Activated CD4-positive, alpha-beta memory T cell treated with anti-CD3 and anti-CD28 coated beads, Interleukin-2, amount 10 ng/mL, durations not matched to agents 7 days and 5 days (primary cell): ENCODE results near the gene PARP1. TPM values are rescaled to one million over a fixed set of nuclear protein-coding genes. Genes with fewer than 3 reads are reported as not detected.

ENCODE experiments used
- CTCF ChIA-PET: fragments of 350-600 bp; sonication (Branson Sonifier 250); formaldehyde crosslinking; loops from one replicate; lab custom pipeline; 2021; ENCODE audit warnings: antibody characterized with exemption, inconsistent platforms; lab: Charles Lee
- POLR2A ChIA-PET: fragments of 350-600 bp; sonication (Branson Sonifier 250); formaldehyde crosslinking; loops from one replicate; lab custom pipeline; 2021; ENCODE audit warnings: antibody characterized with exemption; lab: Charles Lee
- DNase-seq: peaks from one replicate; pipeline ENCODE4 v3.0.0-alpha.2; 2020
- H3K27ac Mint-ChIP-seq: one replicate; pipeline ENCODE4 v1.8.0; 2021; ENCODE audit warnings: mild to moderate bottlenecking, mixed read lengths
- H3K27me3 Mint-ChIP-seq: one replicate; pipeline ENCODE4 v1.8.0; 2021; ENCODE audit warnings: mixed read lengths
- H3K36me3 Mint-ChIP-seq: one replicate; pipeline ENCODE4 v1.8.0; 2021; ENCODE audit warnings: low read depth, mixed read lengths
- H3K4me1 Mint-ChIP-seq: one replicate; pipeline ENCODE4 v1.8.0; 2021; ENCODE audit warnings: mixed read lengths
- H3K4me3 Mint-ChIP-seq: one replicate; pipeline ENCODE4 v1.8.0; 2021; ENCODE audit warnings: mild to moderate bottlenecking, mixed read lengths
- H3K9me3 Mint-ChIP-seq: one replicate; pipeline ENCODE4 v1.8.0; 2021; ENCODE audit warnings: mixed read lengths
- total RNA-seq, 2 experiments: library from RNA; stranded (reverse); gene quantifications; one replicate each; pipeline ENCODE4 v1.2.3, GENCODE V29; 2021

The PARP1 gene
- 100 to 1,000 TPM; 191 to 194 TPM for total RNA-seq

- Mint-ChIP-seq H3K27me3 (peaks cover 2% of the 10 kb centered on the region), H3K27ac (peak within 1 kb of the TSS; percentile 89), H3K9me3 (no peaks in the 10 kb centered on the region), H3K4me1 (peaks cover 35% of the 10 kb centered on the region), H3K36me3 (peaks cover 14% of the 10 kb centered on the region), H3K4me3 (peak within 1 kb of the TSS; percentile 85)
- ChIA-PET POLR2A (interaction anchor here (0.7 to 4.4 kb wide), 30 partner anchors 12 to 980 kb away, joined by 3 to 35 read pairs (median 4); partner anchors contain the start of genes ACBD3, H3-3A, LIN9 and SDE2), CTCF (interaction anchor here (0.5 to 4.5 kb wide), 54 partner anchors 9 to 967 kb away, joined by 3 to 69 read pairs (median 4); partner anchors contain the start of genes H3-3A, LIN9, SDE2 and SRP9)
- peak; percentile 92 for DNase-seq
Measured at GRCh38 chr1:226407497-226408284, at the start of gene PARP1. Gene PARP1 (minus strand): TSS chr1:226408093. CDS start chr1:226407929, 164 bp downstream.

- Mint-ChIP-seq H3K27ac (peak overlapping the region; percentile 52), H3K27me3 (peaks cover 8% of the 10 kb centered on the region), H3K9me3 (peaks cover 4% of the 10 kb centered on the region), H3K4me1 (peaks cover 11% of the 10 kb centered on the region), H3K4me3 (peak overlapping the region; percentile 33), H3K36me3 (no peaks in the 10 kb centered on the region)
- CTCF ChIA-PET, result interaction anchor here (0.7 to 3.2 kb wide), 11 partner anchors 8 to 425 kb away, joined by 3 to 32 read pairs (median 5); partner anchors contain the start of gene PARP1
- peak; percentile 50 for DNase-seq
- POLR2A ChIA-PET, result interaction anchor here (0.7 to 1.8 kb wide), 4 partner anchors 9 to 51 kb away, joined by 3 to 7 read pairs (median 4); no protein-coding TSS in a partner anchor
Measured at GRCh38 chr1:226457307-226457712, 49.4 kb upstream of the PARP1 start.

- ChIA-PET POLR2A (no interaction called here), CTCF (interaction anchor here (2.9 to 3.2 kb wide), 2 partner anchors 10 to 48 kb away, joined by 15 to 32 read pairs; partner anchors contain the start of gene PARP1)
- H3K27me3 Mint-ChIP-seq, result peaks cover 8% of the 10 kb centered on the region
- H3K4me3 Mint-ChIP-seq, result no peak overlapping the region
- DNase-seq, result no peak
- peaks cover 4% of the 10 kb centered on the region for H3K9me3 Mint-ChIP-seq
- H3K36me3 Mint-ChIP-seq, result no peaks in the 10 kb centered on the region
- H3K27ac Mint-ChIP-seq, result no peak overlapping the region
- peaks cover 11% of the 10 kb centered on the region for H3K4me1 Mint-ChIP-seq
Measured at GRCh38 chr1:226455843-226456242, 48.0 kb upstream of the PARP1 start.

- Mint-ChIP-seq H3K9me3 (peaks cover 4% of the 10 kb centered on the region), H3K4me3 (no peak overlapping the region), H3K27ac (no peak overlapping the region), H3K4me1 (peaks cover 11% of the 10 kb centered on the region), H3K27me3 (peaks cover 12% of the 10 kb centered on the region), H3K36me3 (no peaks in the 10 kb centered on the region)
- no peak for DNase-seq
- ChIA-PET POLR2A (no interaction called here), CTCF (no interaction called here)
Measured at GRCh38 chr1:226454349-226454748, 46.5 kb upstream of the PARP1 start.

- Mint-ChIP-seq H3K27ac (no peak overlapping the region), H3K27me3 (peaks cover 12% of the 10 kb centered on the region), H3K4me1 (peaks cover 11% of the 10 kb centered on the region), H3K36me3 (no peaks in the 10 kb centered on the region), H3K4me3 (no peak overlapping the region), H3K9me3 (no peaks in the 10 kb centered on the region)
- ChIA-PET POLR2A (no interaction called here), CTCF (interaction anchor here (1.2 to 1.4 kb wide), 2 partner anchors 8 to 45 kb away, joined by 3 to 4 read pairs; partner anchors contain the start of gene PARP1)
- no peak for DNase-seq
Measured at GRCh38 chr1:226453015-226453704, 45.3 kb upstream of the PARP1 start.

GRCh38 chr1:226450688-226451087, 42.8 kb upstream of the PARP1 start:
- ChIA-PET CTCF (interaction anchor here (0.9 kb wide), 1 partner anchor 17 kb away, joined by 3 read pairs; no protein-coding TSS in a partner anchor), POLR2A (no interaction called here)
- Mint-ChIP-seq H3K27me3 (peaks cover 11% of the 10 kb centered on the region), H3K9me3 (no peaks in the 10 kb centered on the region), H3K36me3 (no peaks in the 10 kb centered on the region), H3K27ac (no peak overlapping the region), H3K4me3 (no peak overlapping the region), H3K4me1 (peaks cover 8% of the 10 kb centered on the region)
- no peak for DNase-seq

GRCh38 chr1:226449823-226450222, 41.9 kb upstream of the PARP1 start:
- DNase-seq, result no peak
- no peaks in the 10 kb centered on the region for H3K9me3 Mint-ChIP-seq
- peaks cover 17% of the 10 kb centered on the region for H3K4me1 Mint-ChIP-seq

GRCh38 chr1:226447932-226448665, 40.2 kb upstream of the PARP1 start:
- Mint-ChIP-seq H3K4me3 (no peak overlapping the region), H3K27me3 (peaks cover 17% of the 10 kb centered on the region), H3K9me3 (no peaks in the 10 kb centered on the region), H3K4me1 (peaks cover 30% of the 10 kb centered on the region), H3K36me3 (no peaks in the 10 kb centered on the region), H3K27ac (no peak overlapping the region)
- POLR2A ChIA-PET, result interaction anchor here (1.4 kb wide), 1 partner anchor 10 kb away, joined by 3 read pairs; no protein-coding TSS in a partner anchor
- CTCF ChIA-PET, result interaction anchor here (1.0 to 4.4 kb wide), 3 partner anchors 9 to 40 kb away, joined by 3 to 32 read pairs (median 5); partner anchors contain the start of gene PARP1
- no peak for DNase-seq

More at GRCh38 chr1:226449823-226450222, 41.9 kb upstream of the PARP1 start:
- ChIA-PET CTCF (interaction anchor here (1.1 to 1.7 kb wide), 2 partner anchors 8 to 25 kb away, joined by 3 to 5 read pairs; no protein-coding TSS in a partner anchor), POLR2A (no interaction called here)
- H3K27ac Mint-ChIP-seq, result no peak overlapping the region
- H3K27me3 Mint-ChIP-seq, result peaks cover 7% of the 10 kb centered on the region
- no peak overlapping the region for H3K4me3 Mint-ChIP-seq
- H3K36me3 Mint-ChIP-seq, result no peaks in the 10 kb centered on the region

- CTCF ChIA-PET, result interaction anchor here (1.0 to 4.4 kb wide), 5 partner anchors 11 to 104 kb away, joined by 4 to 32 read pairs (median 5); partner anchors contain the start of genes PARP1 and STUM
- H3K27me3 Mint-ChIP-seq, result peaks cover 17% of the 10 kb centered on the region
Measured at GRCh38 chr1:226446094-226446493, 38.2 kb upstream of the PARP1 start.

GRCh38 chr1:226444901-226445300, 37.0 kb upstream of the PARP1 start:
- no peaks in the 10 kb centered on the region for H3K36me3 Mint-ChIP-seq
- H3K4me1 Mint-ChIP-seq, result peaks cover 31% of the 10 kb centered on the region
- CTCF ChIA-PET, result interaction anchor here (0.8 to 4.4 kb wide), 9 partner anchors 8 to 319 kb away, joined by 3 to 41 read pairs (median 4); partner anchors contain the start of gene PARP1
- H3K27ac Mint-ChIP-seq, result peak overlapping the region; percentile 27
- POLR2A ChIA-PET, result interaction anchor here (0.8 to 1.9 kb wide), 7 partner anchors 13 to 494 kb away, joined by 3 to 26 read pairs (median 3); partner anchors contain the start of genes H3-3A and PARP1
- H3K27me3 Mint-ChIP-seq, result peaks cover 21% of the 10 kb centered on the region
- no peaks in the 10 kb centered on the region for H3K9me3 Mint-ChIP-seq
- peak; percentile 83 for DNase-seq
- H3K4me3 Mint-ChIP-seq, result no peak overlapping the region

More at GRCh38 chr1:226446094-226446493, 38.2 kb upstream of the PARP1 start:
- Mint-ChIP-seq H3K36me3 (no peaks in the 10 kb centered on the region), H3K4me1 (peaks cover 31% of the 10 kb centered on the region), H3K4me3 (no peak overlapping the region), H3K27ac (no peak overlapping the region), H3K9me3 (no peaks in the 10 kb centered on the region)
- POLR2A ChIA-PET, result interaction anchor here (1.7 to 2.1 kb wide), 2 partner anchors 21 to 38 kb away, joined by 5 to 10 read pairs; partner anchors contain the start of gene PARP1
- DNase-seq, result no peak

- H3K36me3 Mint-ChIP-seq, result no peaks in the 10 kb centered on the region
- no peaks in the 10 kb centered on the region for H3K9me3 Mint-ChIP-seq
- H3K4me1 Mint-ChIP-seq, result peaks cover 31% of the 10 kb centered on the region
- CTCF ChIA-PET, result interaction anchor here (0.7 to 4.0 kb wide), 2 partner anchors 19 to 36 kb away, joined by 3 to 41 read pairs; partner anchors contain the start of gene PARP1
- H3K4me3 Mint-ChIP-seq, result no peak overlapping the region
- POLR2A ChIA-PET, result interaction anchor here (1.9 kb wide), 1 partner anchor 36 kb away, joined by 26 read pairs; the partner anchor contains the start of gene PARP1
- no peak overlapping the region for H3K27ac Mint-ChIP-seq
- DNase-seq, result no peak
- peaks cover 29% of the 10 kb centered on the region for H3K27me3 Mint-ChIP-seq
Measured at GRCh38 chr1:226443439-226443838, 35.5 kb upstream of the PARP1 start.
